ENCODE data around the gene GOLGA2. TPM values are rescaled to one million over a fixed set of nuclear protein-coding genes. Genes with fewer than 3 reads are reported as not detected.
A peak's percentile ranks its signal among the peaks of the same experiment; 100 is the strongest.

GOLGA2 gene, protein sequence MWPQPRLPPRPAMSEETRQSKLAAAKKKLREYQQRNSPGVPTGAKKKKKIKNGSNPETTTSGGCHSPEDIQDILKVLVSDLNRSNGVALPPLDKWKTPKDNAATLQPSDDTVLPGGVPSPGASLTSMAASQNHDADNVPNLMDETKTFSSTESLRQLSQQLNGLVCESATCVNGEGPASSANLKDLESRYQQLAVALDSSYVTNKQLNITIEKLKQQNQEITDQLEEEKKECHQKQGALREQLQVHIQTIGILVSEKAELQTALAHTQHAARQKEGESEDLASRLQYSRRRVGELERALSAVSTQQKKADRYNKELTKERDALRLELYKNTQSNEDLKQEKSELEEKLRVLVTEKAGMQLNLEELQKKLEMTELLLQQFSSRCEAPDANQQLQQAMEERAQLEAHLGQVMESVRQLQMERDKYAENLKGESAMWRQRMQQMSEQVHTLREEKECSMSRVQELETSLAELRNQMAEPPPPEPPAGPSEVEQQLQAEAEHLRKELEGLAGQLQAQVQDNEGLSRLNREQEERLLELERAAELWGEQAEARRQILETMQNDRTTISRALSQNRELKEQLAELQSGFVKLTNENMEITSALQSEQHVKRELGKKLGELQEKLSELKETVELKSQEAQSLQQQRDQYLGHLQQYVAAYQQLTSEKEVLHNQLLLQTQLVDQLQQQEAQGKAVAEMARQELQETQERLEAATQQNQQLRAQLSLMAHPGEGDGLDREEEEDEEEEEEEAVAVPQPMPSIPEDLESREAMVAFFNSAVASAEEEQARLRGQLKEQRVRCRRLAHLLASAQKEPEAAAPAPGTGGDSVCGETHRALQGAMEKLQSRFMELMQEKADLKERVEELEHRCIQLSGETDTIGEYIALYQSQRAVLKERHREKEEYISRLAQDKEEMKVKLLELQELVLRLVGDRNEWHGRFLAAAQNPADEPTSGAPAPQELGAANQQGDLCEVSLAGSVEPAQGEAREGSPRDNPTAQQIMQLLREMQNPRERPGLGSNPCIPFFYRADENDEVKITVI
- 32.9 and 49.6 TPM in 2 replicates for total RNA-seq

- DNase-seq (ENCODE audit: low read depth in 2 of 2): peak; percentile 65 to 68
Observed at GRCh38 chr9:128275198-128276007, at the start of gene GOLGA2. Gene GOLGA2 (minus strand): TSS chr9:128276007. CDS start chr9:128275976, 31 bp downstream.

GRCh38 chr9:128324401-128324800 is 48.6 kb upstream of the GOLGA2 start:
- no peak for DNase-seq (ENCODE audit: low read depth in 2 of 2)

- no peak for DNase-seq (ENCODE audit: low read depth in 2 of 2)
Observed at GRCh38 chr9:128323791-128324190, 48.0 kb upstream of the GOLGA2 start.

GRCh38 chr9:128323212-128323730 is 47.5 kb upstream of the GOLGA2 start:
- DNase-seq (ENCODE audit: low read depth in 2 of 2): peak in 1 of 2 donors; percentile 58

- peak; percentile 96 to 97 for DNase-seq (ENCODE audit: low read depth in 2 of 2)
Observed at GRCh38 chr9:128322404-128323211, 46.8 kb upstream of the GOLGA2 start, which contains the start of the genes COQ4 and TRUB2. Gene COQ4 (plus strand): TSS chr9:128322839. CDS start chr9:128322859, 20 bp downstream. Gene TRUB2 (minus strand): TSS chr9:128322447. CDS start chr9:128322408, 39 bp downstream.

DNA sequence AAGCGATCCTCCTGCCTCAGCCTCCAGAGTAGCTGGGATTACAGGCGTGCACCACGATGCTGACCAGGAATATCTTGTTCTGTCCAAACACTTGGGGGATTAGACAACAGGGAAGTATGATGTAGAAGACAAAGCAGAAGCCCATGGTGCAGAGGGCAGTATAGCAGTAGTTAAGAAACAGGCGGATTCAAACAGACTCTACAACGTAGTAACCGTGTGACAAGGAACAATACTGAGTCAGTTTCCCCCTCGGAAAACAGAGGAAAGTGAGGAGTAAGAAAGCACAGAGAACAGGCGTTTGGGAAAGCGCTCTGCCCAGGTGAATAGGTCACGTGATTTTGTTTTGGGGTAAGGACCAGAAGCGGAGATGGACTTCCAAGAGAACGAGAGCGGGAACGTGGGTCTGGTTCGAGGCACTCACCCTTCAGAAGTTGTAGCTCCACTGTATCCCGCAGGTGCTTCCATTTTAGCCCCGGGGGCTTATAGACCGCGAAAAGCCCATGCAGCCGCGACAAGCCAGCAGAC is 46.1 kb upstream of the GOLGA2 start:
- DNase-seq (ENCODE audit: low read depth in 2 of 2): no peak

GRCh38 chr9:128321343-128321742 is 45.5 kb upstream of the GOLGA2 start:
- DNase-seq (ENCODE audit: low read depth in 2 of 2): no peak

- no peak for DNase-seq (ENCODE audit: low read depth in 2 of 2)
Observed at GRCh38 chr9:128317629-128318028, 41.8 kb upstream of the GOLGA2 start.

DNA sequence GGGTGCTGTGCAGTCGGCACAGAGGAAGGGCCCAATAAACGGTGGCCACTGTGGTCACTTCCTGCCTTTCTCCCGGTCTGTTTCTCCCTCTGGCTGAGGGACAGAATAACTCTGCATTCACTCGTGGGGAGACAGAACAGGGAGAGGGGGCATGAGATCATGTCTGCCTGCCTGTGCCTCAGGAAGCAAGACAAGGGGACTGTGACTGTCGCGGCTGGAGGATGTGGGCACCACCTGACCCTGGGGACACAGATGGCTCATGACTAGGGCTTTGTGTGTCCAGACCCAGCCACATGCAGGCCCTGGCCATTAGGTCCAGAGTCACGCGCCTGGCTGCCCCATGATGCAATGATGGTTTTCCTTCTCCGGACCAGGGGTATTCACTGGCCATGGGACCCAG is 40.6 kb upstream of the GOLGA2 start:
- DNase-seq (ENCODE audit: low read depth in 2 of 2): peak; percentile 24 to 55

- DNase-seq (ENCODE audit: low read depth in 2 of 2): no peak
Observed at GRCh38 chr9:128314697-128315096, 38.9 kb upstream of the GOLGA2 start.

DNA sequence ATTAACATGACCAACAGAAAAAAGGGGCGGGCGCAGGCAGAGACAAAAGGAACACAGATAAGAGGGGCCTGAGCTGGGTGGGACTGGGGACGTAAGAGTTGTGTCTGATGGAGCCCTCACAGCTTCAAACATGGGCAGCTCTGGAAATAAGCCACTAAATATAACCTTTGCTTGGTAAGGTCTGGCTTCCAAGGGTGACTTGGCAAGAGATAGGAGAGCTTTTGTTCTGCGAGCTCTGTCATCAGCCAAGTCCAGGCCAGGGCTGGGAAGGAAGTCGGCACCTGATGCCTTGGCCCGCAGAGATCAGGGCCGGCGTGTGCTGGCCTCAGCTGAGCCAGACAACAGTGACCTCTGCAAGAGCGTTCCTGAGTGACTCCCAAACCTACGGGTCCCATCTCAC is 34.7 kb upstream of the GOLGA2 start:
- DNase-seq (ENCODE audit: low read depth in 2 of 2): peak in 1 of 2 donors; percentile 53

DNA sequence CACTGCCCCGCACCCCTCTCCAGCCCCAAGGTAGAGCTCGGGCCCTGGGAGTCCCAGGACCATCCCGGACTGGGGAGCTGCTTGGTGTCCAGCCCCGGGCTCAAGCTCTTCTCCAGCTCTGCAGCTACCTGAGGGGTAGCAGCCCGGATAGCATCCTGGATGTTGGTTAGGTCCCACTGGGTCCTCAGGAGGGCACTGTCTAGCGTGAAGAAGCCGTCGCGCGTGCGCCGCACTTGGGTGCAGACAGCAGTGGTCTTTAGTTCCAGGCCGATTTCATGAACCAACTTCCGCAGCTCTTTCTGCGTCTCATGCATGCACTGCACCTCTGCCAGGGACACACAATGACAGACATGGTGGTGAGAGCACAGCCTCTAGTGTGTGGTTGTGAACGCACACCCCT is 33.7 kb upstream of the GOLGA2 start:
- DNase-seq (ENCODE audit: low read depth in 2 of 2): no peak

DNA sequence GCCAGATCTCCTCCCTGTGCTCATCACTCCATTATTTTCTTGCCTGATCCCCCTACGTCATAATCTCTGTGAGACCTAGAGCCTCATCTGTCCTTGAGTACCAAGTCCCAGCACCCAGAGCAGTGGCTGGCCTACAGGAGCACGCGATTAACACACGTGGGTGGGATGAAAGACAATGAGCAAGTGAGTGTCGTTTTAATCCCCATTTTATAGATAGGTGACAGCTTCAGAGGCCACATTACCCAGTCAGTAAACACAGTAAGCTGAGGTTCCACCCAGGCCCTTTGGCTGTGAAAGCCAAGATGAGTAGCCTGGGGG is 29.1 kb upstream of the GOLGA2 start:
- DNase-seq (ENCODE audit: low read depth in 2 of 2): no peak

GRCh38 chr9:128304136-128304970 is 28.5 kb upstream of the GOLGA2 start:
- DNase-seq (ENCODE audit: low read depth in 2 of 2): no peak

DNA sequence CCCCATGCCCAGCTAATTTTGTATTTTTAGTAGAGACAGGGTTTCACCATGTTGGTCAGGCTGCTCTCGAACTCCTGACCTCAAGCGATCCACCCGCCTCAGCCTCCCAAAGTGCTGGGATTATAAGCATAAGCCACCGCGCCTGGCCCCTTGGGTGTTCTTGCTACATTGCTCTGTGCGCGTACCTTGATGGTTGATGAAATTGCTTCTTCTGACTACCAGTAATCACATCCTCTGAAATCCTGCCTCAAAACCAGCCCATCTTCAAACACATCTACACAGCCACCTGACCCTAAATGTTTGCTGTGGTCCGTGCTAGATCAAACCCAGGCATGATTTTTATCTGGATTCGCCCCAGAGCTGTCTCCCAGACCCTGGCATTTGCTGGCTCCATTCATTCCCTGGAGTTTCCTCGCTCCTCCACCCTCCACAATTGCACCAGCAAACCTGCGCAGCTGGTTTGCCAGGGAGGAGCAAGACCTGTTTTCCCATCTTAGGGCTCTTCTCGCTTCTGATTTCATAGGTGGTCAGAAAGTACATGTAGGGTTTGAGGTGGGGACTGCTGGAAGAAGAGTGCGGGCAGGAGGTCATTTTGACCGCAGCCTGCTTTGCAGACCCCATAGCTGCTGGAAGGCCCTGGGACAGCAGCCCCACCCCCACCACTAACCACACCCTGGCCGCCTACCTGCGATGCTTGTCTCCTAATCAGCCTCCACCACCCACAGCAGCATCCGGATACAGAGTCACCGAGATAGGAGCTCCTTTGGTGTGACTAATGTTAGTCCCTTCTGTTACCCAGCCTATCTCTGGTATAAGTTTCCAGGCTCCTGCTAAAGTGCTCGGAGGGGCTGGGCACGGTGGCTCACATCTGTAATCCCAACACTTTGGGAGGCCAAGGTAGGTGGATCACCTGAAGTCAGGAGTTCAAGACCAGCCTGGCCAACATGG is 23.0 kb upstream of the GOLGA2 start:
- DNase-seq (ENCODE audit: low read depth in 2 of 2): no peak

DNA sequence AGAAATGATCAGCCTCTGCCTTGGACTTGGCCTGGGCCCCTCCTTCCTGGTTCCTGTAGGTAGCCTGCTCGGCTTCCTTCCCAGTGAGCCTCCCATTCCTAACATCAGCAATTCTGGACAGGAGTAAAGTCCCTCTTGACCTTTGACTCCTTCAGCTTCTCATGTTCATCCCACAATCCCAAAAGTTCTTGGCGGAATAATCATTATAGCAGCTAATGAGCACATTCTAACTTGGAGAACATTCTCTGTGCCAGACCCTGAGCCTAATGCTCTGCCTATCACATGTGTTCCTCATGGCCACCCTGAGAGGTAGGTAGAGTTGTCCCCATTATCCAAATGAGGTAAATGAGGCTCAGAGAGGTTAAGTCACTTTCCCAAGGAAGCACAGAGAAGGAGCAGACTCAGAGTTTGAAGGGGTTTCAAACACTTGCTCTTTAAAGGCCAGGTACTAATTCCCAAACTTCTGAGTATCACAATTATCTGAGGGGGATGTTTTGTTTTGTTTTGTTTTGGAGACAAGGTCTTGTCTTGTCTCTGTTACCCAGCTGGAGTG is 21.5 kb upstream of the GOLGA2 start:
- no peak for DNase-seq (ENCODE audit: low read depth in 2 of 2)
